Measurements from ENCODE around the gene COA8. TPM values are rescaled to one million over a fixed set of nuclear protein-coding genes. Genes with fewer than 3 reads are reported as not detected.
A peak's percentile ranks its signal among the peaks of the same experiment; 100 is the strongest.

Gene COA8
- total and polyA plus RNA-seq, 2 donors from 2014 or later: 40.7 to 65.1 TPM

DNA sequence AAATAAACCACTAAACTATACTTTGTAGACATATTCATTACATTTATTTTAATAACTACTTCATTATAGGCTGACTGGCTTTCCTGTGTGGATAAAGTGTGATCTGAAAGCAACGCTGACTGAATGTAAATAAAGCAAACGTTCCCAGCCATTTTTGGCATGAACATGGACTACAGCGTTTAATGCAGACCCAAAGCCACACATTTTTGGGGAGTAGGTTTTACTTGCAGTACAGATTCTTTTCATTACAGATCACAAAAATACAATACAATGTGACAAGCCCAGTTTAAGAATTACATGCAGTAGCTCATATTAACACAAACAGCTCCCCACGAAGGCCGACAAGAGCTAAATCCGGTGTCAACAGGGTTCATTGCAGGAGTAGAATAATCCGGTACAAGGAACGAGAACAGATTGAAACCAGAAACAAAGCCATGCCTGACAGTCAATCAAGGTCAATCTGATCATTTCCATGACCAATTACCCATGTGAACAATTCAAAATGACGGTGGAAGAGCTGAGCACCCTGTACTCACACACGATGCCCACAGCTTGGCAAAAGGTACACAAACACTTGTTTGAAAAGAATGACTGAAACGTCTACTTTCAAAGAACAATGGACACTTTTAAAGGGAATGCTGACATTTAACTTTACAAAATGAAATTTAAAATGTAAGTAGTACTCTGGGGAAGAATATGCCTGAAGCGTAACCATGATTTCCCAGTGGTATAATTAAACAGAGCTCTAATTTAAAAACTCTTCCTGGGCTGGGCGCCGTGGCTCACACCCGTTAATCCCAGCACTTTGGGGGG lies 5.6 kb upstream of the COA8 start:
- peaks cover 0 to 18% (median 7%) of the 10 kb centered on the region in 3 donors for H3K36me3 ChIP-seq (ENCODE audit: control insufficient read depth in 2 of 3, insufficient read depth in 3 of 3, low read length in 3 of 3)
- no peaks in the 10 kb centered on the region for H3K9me3 ChIP-seq (ENCODE audit: control insufficient read depth in 2 of 3, insufficient read depth in 1 of 3, low read length in 3 of 3)
- H3K9ac ChIP-seq (ENCODE audit: low read length in 3 of 3): peak overlapping the region in 1 of 3 donors; percentile 14
- no peak for FAIRE-seq
- TF ChIP-seq, protein P1, sequence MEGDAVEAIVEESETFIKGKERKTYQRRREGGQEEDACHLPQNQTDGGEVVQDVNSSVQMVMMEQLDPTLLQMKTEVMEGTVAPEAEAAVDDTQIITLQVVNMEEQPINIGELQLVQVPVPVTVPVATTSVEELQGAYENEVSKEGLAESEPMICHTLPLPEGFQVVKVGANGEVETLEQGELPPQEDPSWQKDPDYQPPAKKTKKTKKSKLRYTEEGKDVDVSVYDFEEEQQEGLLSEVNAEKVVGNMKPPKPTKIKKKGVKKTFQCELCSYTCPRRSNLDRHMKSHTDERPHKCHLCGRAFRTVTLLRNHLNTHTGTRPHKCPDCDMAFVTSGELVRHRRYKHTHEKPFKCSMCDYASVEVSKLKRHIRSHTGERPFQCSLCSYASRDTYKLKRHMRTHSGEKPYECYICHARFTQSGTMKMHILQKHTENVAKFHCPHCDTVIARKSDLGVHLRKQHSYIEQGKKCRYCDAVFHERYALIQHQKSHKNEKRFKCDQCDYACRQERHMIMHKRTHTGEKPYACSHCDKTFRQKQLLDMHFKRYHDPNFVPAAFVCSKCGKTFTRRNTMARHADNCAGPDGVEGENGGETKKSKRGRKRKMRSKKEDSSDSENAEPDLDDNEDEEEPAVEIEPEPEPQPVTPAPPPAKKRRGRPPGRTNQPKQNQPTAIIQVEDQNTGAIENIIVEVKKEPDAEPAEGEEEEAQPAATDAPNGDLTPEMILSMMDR (IDR thresholded peaks at IDR 0.05; ENCODE audit: borderline replicate concordance, extremely low read depth, insufficient read depth): no peak
- H3K27ac ChIP-seq (ENCODE audit: low read depth in 2 of 2, low read length in 2 of 2): peak overlapping the region; percentile 11 to 12
- H3K4me1 ChIP-seq (ENCODE audit: control insufficient read depth in 2 of 3, insufficient read depth in 2 of 3, low read depth in 1 of 3, low read length in 3 of 3): peaks cover 7 to 30% (median 20%) of the 10 kb centered on the region in 3 donors
- DNase-seq: peak in 2 of 5 donors; percentile 7 to 27
- intact Hi-C loops (cut with DNase I): no loop called here
- H3K4me3 ChIP-seq (ENCODE audit: low read length in 3 of 3): no peak overlapping the region
- no peaks in the 10 kb centered on the region for H3K27me3 ChIP-seq (ENCODE audit: control insufficient read depth, insufficient read depth, low read length)

GRCh38 chr14:103558071-103558882 lies 4.5 kb upstream of the COA8 start:
- DNase-seq: peak; percentile 61 to 93 (median 78)
- Histone ChIP-seq H3K9ac (ENCODE audit: low read length in 3 of 3) (peak overlapping the region in 2 of 3 donors; percentile 10 to 37), H3K36me3 (ENCODE audit: control insufficient read depth in 2 of 3, insufficient read depth in 3 of 3, low read length in 3 of 3) (peaks cover 0 to 18% (median 7%) of the 10 kb centered on the region in 3 donors), H3K4me3 (ENCODE audit: low read length in 3 of 3) (no peak overlapping the region), H3K4me1 (ENCODE audit: control insufficient read depth in 2 of 3, insufficient read depth in 2 of 3, low read depth in 1 of 3, low read length in 3 of 3) (peaks cover 7 to 30% (median 20%) of the 10 kb centered on the region in 3 donors), H3K27ac (ENCODE audit: low read depth in 2 of 2, low read length in 2 of 2) (peak overlapping the region; percentile 66 to 73), H3K27me3 (ENCODE audit: control insufficient read depth, insufficient read depth, low read length) (no peaks in the 10 kb centered on the region), H3K9me3 (ENCODE audit: control insufficient read depth in 2 of 3, insufficient read depth in 1 of 3, low read length in 3 of 3) (no peaks in the 10 kb centered on the region)
- FAIRE-seq: no peak
- intact Hi-C loops (cut with DNase I): no loop called here
- TF ChIP-seq, protein P1 (IDR thresholded peaks at IDR 0.05; ENCODE audit: borderline replicate concordance, extremely low read depth, insufficient read depth): no peak

DNA sequence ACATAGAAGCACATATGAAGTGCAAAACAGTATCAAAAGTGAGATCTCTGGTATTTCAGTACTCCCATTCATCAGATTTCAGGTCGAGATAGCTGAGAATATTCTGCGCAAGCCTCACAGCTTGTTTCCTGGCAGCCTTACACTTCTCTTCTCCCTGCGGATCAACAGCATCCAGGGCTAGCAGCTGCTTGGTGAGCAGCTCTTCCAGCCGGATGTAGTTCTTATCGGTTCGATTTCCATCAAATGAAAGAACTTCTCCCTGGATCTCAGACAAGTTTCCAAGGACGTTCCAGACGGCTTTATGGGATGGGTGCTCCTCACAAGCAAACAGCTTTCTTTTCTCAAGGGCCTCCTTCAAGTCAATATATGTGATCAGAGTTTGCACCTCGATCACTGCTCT lies 3.0 kb upstream of the COA8 start:
- H3K4me1 ChIP-seq (ENCODE audit: control insufficient read depth in 2 of 3, insufficient read depth in 2 of 3, low read depth in 1 of 3, low read length in 3 of 3): peaks cover 7 to 30% (median 20%) of the 10 kb centered on the region in 3 donors
- H3K4me3 ChIP-seq (ENCODE audit: low read length in 3 of 3): no peak overlapping the region
- H3K9ac ChIP-seq (ENCODE audit: low read length in 3 of 3): peak overlapping the region in 1 of 3 donors; percentile 37
- peaks cover 0 to 18% (median 7%) of the 10 kb centered on the region in 3 donors for H3K36me3 ChIP-seq (ENCODE audit: control insufficient read depth in 2 of 3, insufficient read depth in 3 of 3, low read length in 3 of 3)
- intact Hi-C loops (cut with DNase I): no loop called here
- no peaks in the 10 kb centered on the region for H3K27me3 ChIP-seq (ENCODE audit: control insufficient read depth, insufficient read depth, low read length)
- peak overlapping the region in 1 of 2 donors; percentile 73 for H3K27ac ChIP-seq (ENCODE audit: low read depth in 2 of 2, low read length in 2 of 2)
- TF ChIP-seq, protein P1 (IDR thresholded peaks at IDR 0.05; ENCODE audit: borderline replicate concordance, extremely low read depth, insufficient read depth): no peak
- FAIRE-seq: no peak
- H3K9me3 ChIP-seq (ENCODE audit: control insufficient read depth in 2 of 3, insufficient read depth in 1 of 3, low read length in 3 of 3): no peaks in the 10 kb centered on the region
- DNase-seq: no peak

Measured in kidney (tissue), 14 donors.